Glomerular visceral epithelial cell (primary cell): ENCODE data around the gene H6PD.

Source experiments
- DNase-seq: peaks from one replicate; pipeline ENCODE4 v3.0.0-alpha.2; 2016; ENCODE audit errors: extremely low spot score

Gene H6PD

DNA sequence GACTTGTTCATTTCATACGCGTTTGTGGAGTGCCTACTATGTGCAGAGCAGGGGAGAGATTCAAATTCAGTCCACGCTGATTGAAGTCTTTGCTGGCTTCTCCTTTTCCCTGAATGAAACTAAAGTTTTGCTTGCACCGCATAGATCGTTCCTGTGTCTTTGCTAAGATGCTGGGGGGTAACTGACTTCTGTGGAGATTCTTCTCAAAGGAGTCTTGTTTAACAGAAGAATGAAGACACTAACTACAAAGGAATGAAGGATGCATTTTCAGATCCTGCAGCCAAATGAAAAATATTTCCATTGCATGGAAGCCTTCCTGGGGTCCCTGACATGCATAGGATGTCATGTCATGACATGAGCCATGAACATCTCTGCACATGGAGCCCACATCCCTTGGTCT, 26.9 kb upstream of the H6PD start:
- DNase-seq, result no peak

DNA sequence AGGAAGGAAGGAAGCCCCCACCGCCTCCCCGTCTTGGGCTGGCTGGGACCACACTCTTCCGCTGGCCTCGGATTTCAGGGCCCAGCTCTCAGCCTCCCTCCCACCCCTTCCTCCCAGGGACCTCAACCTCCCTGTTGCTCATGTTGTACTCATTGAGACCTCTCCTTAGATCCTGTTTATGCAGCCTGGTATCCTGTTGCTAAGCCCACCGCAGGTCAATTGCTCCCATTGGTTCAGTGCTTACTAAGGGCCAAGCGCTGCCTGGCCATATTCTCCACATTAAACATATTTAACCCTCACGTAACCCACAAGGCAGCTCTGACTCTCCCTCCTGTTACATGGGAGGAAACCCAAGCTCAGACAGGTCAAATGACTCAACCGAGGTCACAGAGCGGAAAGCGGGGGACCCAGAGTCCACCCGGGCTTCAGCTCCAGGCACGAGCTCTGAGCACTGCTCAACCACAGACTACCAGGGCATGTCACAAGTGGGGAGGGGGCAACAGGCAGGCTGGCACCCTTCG, 23.2 kb upstream of the H6PD start:
- peak; percentile 77 for DNase-seq

DNA sequence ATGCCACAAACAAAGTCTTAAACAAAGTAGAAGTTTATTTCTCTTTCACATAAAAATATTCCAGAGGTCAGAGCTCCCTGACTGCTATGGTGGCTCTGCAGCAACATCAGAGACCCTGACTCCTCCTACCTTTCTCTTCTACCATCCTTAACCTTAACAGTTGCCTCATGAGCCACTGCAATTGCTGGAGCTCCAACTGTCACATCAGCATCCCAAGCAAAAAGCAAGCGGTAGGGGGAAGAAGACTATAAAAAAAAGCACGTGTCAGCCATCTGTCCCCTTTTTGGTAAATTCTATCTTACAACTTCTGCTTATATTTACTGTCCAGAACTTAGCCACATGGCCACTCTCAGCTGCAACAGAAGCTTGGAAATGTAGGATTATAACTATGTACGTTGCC, 21.8 kb upstream of the H6PD start:
- no peak for DNase-seq

GRCh38 chr1:9213956-9214355, 20.6 kb upstream of the H6PD start:
- no peak for DNase-seq

DNA sequence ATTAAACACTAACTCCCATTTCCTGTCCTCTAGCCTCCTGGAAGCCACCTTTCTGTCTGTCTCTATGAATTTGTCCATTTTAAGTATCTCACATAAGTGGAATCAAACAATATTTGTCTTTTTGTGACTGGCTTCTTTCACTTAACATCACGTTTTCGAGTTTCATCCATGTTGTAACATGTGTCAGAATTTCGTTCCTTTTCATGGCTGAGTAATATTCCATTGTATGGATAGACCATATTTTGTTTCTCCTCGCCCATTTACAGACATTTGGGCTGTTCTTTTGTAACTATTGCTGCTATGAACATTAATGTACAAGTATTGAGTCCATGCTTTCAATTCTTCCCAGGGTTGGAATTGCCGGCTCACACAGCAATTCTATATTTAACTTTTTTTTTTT, 15.7 kb upstream of the H6PD start:
- DNase-seq, result no peak

GRCh38 chr1:9222846-9223625, 11.5 kb upstream of the H6PD start:
- no peak for DNase-seq

DNA sequence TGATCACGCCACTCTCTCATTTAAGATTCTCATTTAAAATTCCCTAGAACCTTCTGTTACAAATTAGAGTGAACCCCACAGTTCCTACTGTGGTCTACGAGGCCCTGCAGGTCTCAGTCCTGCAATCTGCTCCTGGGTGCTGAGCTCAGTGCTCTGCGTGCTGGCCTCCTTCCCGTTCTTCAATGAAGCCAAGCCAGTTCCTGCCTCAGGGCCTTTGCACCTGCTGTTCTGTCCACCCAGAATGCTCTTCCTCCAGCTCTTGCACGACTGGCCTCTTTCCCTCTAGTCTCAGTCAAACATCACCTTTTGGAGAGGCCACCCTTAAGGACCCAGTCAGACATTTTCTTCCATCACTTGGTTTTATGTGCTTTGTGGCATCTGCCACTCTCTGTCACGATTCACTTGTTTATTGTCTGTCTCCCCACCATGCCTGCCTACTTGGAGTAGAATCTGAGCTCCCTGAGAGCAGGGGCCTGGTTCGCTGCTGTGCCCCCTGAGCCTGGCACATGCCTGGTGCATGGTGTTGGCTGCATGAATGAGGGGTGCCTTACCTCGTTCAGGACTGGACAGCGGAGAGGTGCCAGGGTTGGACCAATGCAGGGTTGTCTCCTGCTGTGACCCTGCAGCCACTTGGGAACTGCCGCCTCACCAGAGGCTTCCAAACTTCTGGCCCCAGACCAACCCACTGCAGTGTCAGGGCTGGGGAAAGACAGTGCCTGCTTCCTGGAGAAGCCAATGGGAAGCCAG, 9.7 kb upstream of the H6PD start:
- no peak for DNase-seq

- DNase-seq, result no peak
Measured at GRCh38 chr1:9225411-9225785, 9.2 kb upstream of the H6PD start.

- DNase-seq, result peak; percentile 36
Measured at GRCh38 chr1:9228609-9229008, 6.0 kb upstream of the H6PD start.

GRCh38 chr1:9229549-9229948, 5.0 kb upstream of the H6PD start:
- no peak for DNase-seq

GRCh38 chr1:9230869-9231533, 3.6 kb upstream of the H6PD start:
- DNase-seq, result peak; percentile 42

GRCh38 chr1:9231648-9232332, 2.8 kb upstream of the H6PD start:
- peak; percentile 63 for DNase-seq

DNA sequence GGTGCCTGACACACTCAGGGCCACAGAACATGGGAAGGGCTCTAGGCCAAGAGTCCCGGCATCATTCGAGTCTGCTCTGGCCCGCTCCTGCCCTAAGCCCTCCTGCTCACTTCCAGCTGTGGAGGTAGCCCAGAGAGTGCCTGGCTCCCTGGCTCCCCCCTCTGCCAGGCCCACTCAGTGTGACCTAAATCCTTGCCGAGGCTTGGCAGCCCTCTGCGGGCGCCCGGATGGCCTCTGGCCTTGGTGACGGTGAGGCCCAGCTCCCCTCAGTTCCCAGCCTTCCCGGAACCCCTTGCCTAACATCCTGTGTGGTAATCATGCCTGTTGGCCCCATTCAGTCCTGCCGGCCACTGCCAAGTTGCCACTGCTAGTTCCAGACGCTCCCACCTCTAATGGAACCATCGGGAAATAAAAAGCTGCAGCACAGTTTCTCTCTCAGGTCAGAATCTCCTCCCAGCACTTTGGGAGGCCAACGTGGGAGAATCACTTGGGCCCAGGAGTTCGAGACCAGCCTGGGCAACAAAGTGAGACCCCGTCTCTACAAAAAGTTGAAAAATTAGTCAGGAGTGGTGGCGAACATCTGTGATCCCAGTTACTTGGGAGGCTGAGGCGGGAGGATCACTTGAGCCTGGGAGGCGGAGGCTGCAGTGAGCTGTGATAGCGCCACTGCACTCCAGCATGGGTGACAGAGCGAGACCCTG, 1.2 kb upstream of the H6PD start:
- no peak for DNase-seq

DNA sequence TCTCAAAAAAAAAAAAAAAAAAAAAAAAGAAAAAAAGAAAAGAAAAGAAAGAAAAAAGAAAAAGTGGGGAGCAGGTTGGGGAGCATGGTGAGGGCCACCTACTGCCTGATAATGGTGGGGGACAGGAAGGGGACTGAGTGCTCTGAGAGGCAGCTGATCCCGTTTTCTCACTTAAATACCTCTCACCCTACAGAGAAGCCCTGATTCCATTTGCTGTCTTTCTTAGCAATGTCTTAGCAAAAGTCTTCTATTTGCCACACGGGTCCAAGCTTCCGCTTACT, 692 bp upstream of the H6PD start:
- no peak for DNase-seq

- DNase-seq, result peak; percentile 52
Measured at GRCh38 chr1:9235096-9235459, 504 bp downstream of the H6PD start.

- no peak for DNase-seq
Measured at GRCh38 chr1:9235560-9235959, 986 bp downstream of the H6PD start.

GRCh38 chr1:9238134-9238533, 3.6 kb downstream of the H6PD start:
- no peak for DNase-seq

GRCh38 chr1:9238550-9238949, 4.0 kb downstream of the H6PD start:
- DNase-seq, result no peak

DNA sequence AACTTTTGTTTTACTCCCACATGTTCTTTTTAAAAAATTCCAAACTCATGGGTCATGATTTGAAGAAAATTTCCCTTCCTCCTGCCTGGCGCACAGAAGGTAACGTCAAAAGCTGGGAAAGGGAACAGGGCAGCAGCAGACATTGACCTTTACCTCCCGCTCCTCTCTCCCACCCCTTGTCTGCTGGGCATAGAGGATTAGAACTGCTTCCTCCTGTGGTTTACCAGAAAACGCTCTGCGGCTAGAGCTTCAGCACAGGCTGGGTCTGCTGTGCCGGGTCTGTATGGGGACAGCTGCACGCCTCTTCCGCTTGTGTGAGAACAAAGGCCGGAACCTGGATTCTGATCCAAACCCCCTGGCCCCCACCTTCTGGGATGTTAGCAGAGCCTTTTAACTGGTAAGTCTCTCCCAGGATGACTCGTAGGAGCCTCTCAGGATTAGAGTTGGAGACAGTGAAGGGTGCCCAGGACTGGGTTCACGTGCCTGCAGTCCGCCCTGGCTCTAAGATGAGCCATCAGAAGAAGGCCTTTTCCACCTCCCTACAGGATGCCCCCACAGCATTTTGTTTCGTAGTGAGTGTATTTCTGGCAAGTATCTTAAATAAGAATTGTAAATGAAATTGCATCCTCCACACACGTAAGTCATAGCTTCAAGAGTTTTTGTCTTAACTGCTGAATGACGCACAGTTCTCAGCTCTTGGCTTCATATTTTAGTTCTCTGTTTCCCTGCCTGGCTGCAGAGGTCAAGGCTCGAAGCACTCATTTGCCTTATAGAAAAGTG, 5.2 kb downstream of the H6PD start:
- DNase-seq, result peak; percentile 81

DNA sequence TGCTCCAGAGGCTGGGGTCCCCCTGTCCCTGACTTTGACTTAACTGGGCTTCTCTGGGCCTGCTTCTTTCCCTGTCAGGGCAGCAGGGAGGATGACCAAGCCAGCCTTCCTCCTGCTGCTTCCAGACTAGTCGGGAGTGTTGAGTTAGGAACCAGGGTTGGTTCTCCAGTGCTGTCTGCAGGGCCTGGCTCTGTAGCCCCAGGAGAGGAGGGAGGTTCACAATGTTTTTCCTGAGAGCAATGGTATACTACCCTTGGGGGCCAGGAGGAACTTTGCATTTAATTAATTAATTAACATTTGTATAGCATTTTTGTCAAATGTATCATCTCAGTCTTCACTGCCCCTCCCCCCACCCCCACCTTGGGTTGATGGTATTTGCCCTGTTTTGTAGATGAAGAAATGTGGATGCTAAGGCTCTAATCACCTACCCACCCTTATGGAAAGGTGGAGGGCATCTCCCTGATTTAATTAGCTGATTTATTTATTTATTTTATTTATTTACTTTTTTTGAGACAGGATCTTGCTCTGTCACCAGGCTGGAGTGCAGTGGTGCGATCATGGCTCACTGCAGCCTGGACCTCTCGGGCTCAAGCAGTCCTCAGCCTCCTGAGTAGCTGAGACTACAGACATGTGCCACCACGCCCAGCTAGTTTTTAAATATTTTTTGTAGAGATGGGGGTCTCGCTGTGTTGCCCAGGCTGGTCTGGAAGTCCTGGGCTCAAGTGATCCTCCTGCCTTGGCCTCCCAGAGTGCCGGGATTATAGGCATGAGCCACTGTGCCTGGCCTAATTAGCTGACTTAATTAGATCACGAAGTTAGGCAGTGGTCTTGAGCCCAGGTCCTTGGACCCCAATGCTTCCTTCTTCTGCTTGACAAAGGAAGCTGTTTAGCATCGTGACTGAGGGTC, 6.6 kb downstream of the H6PD start:
- no peak for DNase-seq
